GM19025 (cell line): Measurements from ENCODE around the gene PDGFA.

Experiments used
- ATAC-seq: cut with Tn5 transposase; IDR thresholded peaks from one replicate; pipeline ENCODE4 v1.9.1; 2021; ENCODE audit warnings: mild to moderate bottlenecking, low read depth, moderate library complexity; ENCODE audit not compliant: unreplicated experiment

PDGFA gene

DNA sequence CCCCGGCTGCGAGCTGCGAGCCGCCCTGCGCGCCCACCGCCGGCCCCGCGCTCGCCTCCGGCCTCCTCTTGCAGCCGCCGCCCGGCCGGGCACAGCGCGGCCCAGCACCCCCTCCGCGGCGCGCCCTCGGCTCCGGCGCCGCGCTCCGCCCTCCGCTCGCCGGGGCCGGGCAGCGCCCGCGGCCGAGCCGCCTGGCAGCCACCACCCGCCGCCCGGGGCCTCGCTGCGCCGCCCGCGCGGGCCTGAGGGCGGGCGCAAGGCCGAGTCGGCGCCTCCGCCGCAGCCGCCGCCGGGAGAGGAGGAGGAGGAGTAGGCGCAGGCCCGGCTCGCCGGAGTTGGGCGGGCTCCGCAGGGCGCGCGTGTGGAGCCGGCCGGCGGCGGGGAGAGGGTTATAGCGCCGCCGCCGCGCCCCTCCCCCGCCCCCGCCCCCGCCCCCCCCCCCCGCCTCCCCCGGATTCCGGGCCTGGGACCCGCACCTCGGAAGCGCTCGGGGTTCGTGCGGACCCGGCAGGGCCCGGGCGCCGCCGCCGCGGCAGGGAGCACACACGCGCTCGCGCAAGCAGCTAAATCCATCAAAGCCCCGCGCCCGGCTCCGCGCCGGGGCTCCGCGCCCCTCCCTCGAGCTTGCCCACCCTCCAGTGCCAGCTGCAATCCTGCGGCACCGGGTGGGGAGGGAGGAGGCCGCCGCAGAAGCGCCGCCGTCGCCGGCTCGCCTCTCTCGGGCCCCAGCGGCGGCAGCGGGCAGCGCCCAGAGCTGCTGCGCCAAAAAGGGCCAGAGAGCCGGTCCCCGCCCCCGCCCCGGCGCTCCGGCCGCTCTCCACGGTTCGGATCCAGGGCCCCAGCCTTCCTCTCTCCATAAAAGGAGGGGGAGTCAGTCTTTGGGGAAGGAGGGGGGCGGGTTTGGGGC lies at the start of gene PDGFA:
PDGFA (minus strand) TSS at position 363 of the 907 bp plus-strand sequence. CDS start 845 bp downstream, outside the sequence.
- ATAC-seq, result no peak

DNA sequence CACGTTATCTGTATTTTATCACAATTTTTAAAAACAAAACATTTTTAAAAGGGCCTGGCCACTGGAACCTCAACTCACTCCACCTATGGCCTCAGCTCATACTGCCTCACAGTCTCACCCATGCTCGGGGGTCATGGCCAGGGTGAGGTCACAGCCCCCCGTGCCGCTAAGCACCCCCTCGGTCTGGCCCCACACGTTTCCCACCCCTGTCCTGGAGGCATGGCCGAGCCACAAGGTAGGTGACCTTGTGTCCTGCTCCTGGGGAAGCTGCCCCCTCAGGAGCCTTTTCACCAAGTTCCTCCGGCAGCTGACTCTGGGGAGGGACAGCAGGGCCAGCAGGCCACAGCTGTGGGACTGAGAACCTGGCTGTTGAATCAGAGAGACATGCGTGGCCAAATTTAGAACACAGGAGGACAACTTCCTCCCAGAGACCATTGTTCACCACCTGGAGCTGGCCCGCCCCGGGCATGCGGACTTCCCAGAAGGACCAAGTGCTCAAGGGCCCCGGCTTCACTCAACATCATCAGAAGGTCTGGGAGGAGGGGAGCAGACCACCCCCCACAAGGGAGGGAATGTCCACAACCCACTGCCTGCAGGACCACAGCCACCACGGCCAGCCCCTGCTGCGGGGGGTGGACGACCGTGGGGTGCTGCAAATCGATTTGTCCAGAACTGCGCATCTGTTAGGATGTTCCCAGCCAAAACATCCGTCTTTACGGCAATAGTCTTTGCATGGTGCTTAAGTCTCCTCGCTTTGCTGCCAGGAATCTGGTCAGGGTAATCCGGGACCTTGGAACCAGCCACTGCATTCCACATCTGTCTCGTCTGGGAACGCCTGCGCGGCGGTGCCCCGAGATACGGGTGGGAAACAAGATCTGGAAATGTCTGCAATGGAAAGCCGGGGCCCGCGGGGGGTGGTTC lies 48.6 kb upstream of the PDGFA start:
- no peak for ATAC-seq

DNA sequence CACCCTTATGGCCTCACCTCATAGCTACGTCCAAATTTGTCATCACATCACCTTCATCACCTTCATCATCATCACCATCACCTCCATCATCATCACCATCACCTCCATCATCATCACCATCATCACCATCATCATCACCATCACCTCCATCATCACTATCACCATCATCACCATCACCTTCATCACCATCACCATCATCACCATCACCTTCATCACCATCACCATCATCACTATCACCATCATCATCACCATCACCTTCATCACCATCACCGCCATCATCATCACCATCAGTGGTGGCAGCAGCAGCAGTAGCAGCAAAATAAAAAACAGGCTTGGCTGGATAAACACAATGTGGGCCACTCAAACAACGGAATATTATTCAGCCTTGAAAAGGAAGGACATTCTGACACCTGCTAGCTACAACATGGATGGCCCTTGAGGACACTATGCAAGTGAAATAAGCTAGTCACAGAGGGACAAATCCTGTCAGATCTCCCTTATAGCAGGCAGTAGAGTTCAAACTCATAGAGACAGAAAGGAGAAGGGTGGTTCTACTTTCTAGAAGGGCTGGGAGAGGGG lies 47.7 kb upstream of the PDGFA start:
- no peak for ATAC-seq

DNA sequence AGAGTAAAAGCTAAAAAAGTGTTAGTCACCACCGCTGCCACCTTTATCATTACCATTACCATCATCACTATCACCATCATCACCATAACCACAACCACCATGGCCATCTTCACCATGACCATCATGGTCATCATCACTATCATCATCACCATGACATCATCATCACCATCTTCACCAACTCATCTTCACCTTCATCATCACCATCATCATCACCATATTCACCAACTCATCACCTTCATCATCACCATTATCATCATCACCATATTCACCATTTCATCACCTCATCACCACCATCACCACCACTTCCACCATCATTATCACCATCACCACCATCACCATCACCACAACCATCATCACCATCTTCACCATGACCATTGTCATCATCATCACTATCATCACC lies 46.5 kb upstream of the PDGFA start:
- no peak for ATAC-seq

DNA sequence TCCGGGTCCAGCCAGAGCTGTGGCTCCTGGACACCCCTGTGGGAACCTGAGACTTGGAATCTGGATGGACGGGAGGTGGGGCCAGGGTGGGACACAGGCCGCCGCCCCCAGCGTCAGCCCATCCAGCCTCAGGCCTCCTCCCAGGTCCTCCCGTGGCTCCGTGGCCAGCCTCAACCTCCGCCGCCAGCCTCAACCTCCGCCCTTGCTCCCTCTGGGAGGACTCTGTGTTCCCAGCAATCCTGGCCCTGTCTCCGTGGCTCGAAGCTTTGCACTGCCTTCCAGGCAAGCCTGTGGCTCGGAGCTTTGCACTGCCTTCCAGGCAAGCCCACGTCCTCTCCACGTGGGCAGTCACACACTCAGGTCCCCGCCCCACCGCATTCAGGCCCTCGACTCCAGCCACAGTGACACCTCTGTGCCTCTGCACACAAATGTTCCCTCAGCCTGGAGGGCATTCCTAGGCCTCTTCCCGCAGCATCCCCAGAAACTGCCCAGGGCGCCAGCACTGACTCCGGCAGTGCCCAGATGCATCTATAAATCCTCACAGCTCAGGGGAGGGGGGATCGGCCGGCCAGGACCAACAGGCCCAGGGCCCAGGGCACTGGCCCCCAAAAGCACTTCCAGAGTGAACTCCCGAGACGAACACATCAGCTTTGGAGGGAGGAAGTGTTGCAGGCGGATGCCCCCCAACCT lies 44.7 kb upstream of the PDGFA start:
- no peak for ATAC-seq

DNA sequence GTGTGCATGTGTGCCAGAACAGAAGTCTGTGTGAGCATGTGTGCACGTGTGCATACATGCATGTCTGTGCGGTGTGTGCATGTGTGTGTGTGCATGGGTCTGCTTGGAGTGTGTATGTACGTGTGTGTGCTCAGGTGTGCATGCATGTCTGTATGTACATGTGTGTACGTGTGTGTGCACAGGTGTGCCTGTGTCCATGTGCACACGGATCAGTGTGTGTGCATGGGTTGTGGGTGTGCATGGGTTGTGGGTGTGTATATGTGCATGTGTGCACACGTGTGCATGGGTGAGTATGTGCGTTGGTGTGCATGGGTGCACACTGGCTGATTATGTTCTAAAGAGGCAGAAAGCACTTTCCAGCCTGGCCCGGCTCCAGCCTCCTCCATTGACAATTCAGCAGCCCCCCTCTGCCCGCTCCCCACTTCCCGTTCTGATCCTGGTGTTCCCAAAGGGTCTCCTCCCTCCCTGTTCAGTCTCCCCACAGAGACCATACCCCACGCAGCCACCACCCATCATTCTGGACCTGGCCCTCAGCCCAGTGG lies 44.1 kb upstream of the PDGFA start:
- ATAC-seq, result no peak

DNA sequence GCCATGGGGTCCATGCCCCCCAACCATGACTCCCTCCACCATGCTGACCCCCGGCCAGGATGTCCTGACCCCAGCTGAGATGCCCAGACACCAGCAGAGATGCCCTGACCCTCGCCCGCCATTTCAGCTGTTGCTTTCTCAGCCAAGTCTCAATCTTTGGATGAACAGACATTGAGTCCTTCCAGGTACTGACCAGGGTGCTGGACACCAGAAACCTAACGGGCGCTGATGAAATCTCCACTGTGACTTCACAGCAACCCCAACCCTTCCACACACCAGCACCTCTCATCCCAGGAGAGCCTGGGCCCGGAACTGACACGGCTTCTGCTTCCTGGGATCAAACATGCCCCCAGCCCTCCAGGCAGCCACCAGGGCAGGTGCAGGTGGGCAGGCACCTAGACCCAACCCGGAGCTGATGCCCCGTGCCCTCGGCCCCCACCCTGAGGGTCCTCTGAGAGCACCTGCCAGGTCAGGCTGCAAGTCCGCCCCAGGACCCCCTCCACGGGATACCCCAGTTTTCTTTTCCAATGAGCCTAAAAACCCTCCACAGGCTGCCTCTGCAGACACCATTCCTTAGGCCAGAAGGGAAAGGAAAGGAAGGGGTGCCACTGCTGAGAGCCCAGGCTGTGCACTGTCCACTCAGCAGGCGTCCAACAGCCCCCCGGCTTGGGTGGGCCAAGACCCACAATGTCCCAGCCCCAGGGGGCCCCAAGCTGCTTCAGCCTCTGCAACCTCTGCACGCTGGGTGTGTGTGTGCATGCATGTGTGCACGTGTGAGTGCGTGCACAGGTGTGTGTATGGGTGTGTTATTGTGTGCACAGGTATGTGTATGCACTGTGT lies 43.4 kb upstream of the PDGFA start:
- no peak for ATAC-seq

DNA sequence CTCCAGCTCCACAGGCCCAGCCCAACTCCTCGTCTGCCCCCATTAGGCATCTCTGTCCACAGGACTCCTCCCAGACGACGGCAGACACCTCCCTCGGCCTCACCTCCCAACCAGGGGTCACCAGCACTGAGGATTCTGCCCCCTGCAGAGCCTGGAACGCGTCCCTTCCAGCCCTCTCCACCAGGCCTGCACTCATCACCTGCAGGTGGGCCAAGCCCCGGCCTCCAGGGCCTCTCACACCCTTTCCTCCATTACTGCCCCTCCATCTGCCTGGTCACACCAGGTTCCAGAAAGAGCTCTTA lies 42.7 kb upstream of the PDGFA start:
- no peak for ATAC-seq

DNA sequence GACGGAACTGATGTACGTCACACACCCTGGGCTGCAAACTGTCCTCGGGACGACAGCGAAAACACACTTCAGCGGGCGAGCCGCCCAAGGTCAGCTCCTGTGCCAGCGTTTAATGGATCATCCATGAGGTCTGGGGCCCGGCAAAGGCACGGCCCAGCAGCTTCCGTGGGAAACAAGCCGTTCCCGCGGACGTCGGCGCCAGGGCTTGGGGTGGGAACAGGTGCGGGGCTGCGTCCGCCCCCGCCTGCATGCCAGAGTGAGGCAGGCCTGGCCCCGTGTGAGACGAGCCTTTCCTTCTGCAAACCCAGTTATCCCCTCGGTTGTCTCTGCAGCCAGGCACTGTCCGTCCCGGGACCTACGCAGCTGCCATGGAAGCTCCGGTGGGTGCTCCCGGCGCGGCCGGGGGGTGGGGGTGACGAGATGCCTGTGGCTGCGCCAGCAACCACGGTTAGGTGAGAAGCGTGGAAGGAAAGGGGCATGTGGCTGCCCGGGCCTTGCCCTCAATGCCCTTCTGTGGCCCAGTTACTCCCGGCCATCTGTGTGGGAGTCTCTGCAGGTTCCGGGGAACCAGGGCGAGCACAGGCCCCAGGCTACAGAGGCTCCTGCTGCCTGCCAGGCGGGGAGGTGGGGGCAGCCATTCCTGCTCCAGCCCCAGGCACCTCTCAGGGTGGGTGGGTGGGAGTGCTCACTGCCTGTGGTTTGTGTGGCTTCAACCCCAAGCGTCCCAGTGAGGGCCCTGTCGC lies 42.2 kb upstream of the PDGFA start:
- no peak for ATAC-seq

DNA sequence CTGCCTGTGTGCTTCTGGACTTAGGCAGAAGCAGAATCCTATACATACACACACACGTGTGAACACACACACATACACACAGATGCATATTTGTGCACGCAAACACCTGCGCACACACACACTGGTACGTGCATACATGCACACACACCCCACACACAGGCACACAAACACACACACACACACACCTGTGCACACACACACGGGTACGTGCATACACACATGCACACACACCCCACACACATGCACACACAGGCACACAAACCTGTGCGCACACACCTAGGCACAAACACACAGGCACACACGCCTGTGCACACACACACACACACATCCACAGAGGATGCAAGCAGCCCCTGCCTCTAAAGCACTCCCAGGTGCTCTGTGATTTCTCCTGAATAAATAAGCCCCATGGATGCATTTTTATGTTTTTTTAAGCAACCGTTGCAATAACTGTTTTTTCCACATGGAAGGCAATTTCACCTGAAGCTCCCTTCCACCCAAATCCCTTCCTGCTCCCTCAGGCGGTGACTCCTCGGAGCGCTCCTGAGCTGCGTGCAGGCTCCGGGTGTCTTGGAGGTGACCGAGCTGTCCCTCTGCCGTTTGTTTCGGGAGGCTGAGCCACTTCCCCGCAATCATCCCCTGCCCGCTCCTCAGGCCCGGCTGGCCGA lies 41.5 kb upstream of the PDGFA start:
- no peak for ATAC-seq

DNA sequence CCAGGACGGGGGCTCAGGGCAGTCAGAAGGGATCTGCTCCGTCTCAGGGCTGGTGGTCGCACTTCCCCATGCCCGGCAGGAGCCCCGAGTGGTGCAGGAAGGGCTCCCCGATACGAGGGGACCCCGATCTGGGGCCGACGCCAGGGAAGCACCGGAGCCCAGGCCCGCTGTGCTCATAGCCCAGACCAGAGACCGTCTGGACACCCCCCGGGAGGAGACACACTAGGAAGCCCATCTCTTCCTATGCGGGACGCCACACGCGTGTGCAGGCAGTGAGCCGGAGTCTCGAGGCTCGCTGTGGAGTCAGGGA lies 39.7 kb upstream of the PDGFA start:
- ATAC-seq, result no peak

DNA sequence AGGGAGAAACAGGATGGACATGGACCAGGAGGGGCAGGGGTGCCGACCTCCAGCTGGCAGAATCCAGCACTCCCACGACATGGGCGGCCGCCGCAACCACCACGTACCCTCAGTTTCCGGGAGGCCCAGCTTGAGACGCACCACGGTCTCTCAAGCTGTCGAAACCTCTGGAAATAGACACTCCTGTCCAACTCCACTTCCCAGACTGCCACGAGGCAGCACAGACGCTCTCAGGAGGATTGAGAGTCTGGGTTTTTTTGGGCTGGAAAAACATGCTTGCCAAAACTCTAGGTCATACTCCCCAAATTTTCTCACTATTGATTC lies 37.9 kb upstream of the PDGFA start:
- ATAC-seq, result no peak

DNA sequence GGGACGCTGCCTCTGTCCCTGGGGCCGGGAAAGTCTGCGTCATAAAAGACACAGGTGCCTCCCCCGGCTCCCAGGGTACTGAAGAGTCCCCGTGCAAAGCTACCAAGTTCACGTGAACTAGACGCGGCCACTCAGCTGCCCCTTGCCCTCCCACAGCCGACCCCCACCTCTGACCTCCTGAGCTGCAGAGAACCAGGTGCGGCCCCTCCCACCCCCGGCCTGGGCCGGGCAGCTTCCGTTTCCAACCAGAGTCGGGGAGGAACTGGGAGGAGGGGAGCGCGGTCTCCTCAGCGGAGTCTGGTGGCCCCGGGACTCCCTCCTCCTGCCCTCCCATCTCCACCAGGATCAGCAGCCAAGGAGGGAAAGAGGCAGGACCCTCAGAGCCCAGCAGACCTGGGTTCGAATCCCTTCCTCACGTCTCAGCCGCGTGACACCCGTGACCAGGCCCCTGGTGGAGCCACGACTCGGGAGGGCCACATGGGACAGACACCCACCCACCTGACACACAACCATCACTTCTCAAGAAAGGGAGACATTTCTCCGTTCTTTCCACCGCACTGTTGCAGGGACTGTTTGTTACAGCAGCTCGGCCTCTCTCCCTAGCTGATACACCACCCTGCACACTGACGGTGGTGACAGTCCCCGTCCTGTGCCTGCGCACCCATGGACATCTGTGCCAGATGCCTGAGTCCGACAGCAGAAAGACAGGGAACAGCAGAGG lies 37.4 kb upstream of the PDGFA start:
- ATAC-seq, result no peak

DNA sequence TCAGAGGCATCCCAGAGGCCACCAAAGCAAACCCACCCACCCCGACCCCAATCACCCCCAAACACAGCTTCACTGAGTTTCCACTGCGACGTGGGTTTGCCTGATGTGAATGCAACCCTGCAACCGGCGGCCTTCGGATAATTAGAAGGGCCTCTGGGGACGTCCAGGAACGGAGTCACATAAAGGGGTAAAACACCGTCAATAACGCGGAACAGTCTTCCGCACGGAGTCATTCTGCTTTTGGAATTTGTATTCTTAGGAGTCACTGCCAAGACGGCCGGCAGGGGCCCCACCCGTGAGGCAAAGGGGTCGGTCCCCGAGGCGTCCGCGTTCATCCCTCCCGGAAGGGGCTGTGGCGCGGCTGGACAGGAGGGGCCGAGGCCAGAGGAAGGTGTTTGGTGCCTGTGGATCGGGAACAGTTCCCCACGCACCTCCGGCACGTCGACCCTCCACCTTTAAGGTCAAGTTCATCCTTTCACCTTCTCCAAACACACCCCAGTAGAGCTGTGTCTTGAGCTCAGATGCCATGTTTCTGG lies 36.7 kb upstream of the PDGFA start:
- ATAC-seq, result no peak

DNA sequence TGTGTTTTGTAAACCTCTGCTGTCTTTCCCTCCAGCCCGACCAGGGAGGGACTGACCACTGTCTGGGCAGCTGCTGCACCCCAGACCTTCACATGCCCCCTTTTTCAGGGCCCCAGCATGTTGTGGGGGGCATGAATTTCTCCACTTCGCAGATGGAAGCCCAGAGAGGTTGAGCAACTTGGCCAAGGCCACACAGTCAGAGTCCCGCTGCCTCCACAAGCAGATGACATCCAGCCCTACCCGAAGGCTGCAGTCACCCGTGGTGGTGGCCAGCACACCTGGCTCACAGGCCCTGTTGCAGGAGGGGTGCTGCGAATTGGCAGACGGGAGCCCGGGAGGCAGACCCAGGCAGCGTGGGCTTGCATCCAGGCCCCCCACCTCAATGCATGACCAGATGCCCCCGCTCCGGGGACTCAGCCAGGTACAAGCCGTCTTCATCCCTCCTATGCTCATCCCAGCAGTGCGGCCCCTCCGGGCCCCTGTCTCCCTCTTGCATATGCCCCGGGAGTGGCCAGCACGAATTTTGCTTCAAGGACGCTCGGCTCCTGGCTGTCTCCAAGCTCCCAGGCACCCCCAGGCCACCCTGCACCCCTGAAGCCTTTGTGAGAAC lies 36.0 kb upstream of the PDGFA start:
- ATAC-seq, result no peak

DNA sequence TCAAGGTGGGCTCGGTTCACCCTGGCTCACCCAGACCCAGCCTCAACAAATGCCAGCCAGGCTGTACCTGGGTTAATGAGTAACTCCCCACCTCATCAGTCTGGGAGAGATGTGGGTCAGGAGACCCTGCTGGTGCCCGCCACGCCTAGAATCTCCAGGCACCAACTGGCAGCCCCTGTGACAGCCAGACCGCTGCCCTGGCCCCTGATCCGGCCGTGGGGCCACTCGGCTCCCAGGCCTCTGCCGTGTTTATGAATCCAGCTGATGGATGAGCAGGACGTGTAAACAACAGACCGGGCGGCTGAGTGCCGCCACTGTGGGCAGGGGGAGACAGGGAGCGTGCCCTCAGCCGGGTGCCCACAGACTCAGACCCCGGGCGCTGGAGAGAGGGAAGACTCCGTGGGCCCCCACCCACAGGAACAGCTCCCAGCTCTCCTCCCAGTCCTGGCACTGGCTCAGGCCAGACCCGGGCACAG lies 34.0 kb upstream of the PDGFA start:
- ATAC-seq, result no peak
